T-helper 2 cell treated with Interferon-gamma antibody and Interleukin-4, amounts not matched to agents 100 ng/mL and 5 ng/mL, for 36 hours (primary cell): ENCODE results near the gene MLLT3. TPM values are rescaled to one million over a fixed set of nuclear protein-coding genes. Genes with fewer than 3 reads are reported as not detected.

Source experiments
- intact Hi-C: fragments of 100-400 bp; cut with micrococcal nuclease; formaldehyde crosslinking; loops from one replicate; pipeline ENCODE4 v1.15.1; 2023
- total RNA-seq: library from RNA; stranded (reverse); gene quantifications from 2 replicates; pipeline ENCODE4 v1.2.3, GENCODE V29; 2022

MLLT3 gene
- total RNA-seq, 1 donor from 2014 or later: 36.5 TPM

- intact Hi-C loops: no loop called here
These were observed 223.6 kb downstream of the MLLT3 start for GRCh38 chr9:20398536-20399338.

GRCh38 chr9:20397348-20397747, 225.0 kb downstream of the MLLT3 start:
- intact Hi-C loops: no loop called here

GRCh38 chr9:20396509-20396908, 225.8 kb downstream of the MLLT3 start:
- intact Hi-C loops: no loop called here

- intact Hi-C loops: no loop called here
These were observed 226.6 kb downstream of the MLLT3 start for GRCh38 chr9:20395651-20396050.

GRCh38 chr9:20394969-20395368, 227.3 kb downstream of the MLLT3 start:
- intact Hi-C loops: no loop called here

GRCh38 chr9:20391208-20391607, 231.1 kb downstream of the MLLT3 start:
- intact Hi-C loops: no loop called here

- intact Hi-C loops: no loop called here
These were observed 231.9 kb downstream of the MLLT3 start for GRCh38 chr9:20390400-20390799.

GRCh38 chr9:20387062-20387461, 235.2 kb downstream of the MLLT3 start:
- intact Hi-C loops: no loop called here

- intact Hi-C loops: no loop called here
These were observed 237.7 kb downstream of the MLLT3 start for GRCh38 chr9:20384642-20385041.

- intact Hi-C loops: no loop called here
These were observed 239.7 kb downstream of the MLLT3 start for GRCh38 chr9:20382460-20383071.

DNA sequence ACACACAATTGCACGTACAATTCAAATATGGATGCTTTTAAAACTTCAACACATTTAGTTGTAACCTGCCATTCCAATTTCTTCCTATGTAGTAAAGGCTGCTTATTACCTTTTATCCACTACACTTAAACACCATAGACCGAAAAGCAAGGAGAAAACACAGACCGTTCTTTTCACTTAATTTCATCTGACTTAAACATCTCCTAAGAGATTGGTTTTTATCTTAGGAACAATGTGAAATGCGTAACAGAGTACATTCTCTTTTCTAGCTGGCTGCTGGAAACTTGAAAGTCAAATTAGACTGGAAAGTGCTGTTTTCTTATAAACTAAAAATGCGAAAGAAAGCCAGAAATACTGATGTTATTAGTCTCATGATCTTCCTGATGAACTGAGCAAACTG, 241.8 kb downstream of the MLLT3 start:
- intact Hi-C loops: no loop called here

DNA sequence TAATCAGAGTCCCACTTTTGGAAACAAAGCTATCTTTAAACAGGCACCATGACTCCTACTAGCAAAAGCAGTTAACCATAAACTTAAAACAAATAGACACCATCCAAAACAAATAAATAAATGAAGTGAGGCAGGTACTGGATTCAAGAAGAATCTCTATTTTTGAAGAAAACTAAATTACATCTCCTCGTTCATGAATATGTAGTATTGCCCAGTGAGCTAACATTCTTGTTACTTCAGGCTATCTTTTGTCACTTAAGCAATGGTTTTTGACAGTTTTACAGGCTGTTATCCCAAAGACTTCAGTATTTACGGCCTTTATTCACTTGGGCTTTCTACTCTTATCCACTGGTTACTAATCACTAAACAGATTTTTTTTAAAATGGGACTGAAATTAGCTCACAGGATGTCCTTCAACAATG, 242.5 kb downstream of the MLLT3 start:
- intact Hi-C loops: no loop called here

DNA sequence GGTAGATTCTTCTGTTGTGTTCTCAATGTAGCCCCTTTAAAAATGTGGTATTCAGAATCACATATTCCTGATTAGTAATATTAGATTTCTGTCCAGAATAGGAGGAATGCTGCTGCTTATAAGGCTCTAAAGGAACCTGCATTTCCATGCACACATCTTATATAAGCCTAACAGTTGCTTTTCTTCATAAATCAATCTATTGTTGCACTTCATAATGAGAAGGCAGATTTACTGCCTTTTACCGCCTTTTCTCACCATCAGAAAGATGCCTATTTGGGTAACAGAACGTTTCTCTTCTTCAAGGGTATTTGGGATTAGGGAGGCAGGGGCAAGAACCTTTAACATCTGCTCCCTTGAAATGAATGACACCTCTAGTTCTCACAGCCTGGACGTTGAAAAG, 243.4 kb downstream of the MLLT3 start:
- intact Hi-C loops: no loop called here

- intact Hi-C loops: no loop called here
These were observed 244.5 kb downstream of the MLLT3 start for GRCh38 chr9:20377790-20378189.

DNA sequence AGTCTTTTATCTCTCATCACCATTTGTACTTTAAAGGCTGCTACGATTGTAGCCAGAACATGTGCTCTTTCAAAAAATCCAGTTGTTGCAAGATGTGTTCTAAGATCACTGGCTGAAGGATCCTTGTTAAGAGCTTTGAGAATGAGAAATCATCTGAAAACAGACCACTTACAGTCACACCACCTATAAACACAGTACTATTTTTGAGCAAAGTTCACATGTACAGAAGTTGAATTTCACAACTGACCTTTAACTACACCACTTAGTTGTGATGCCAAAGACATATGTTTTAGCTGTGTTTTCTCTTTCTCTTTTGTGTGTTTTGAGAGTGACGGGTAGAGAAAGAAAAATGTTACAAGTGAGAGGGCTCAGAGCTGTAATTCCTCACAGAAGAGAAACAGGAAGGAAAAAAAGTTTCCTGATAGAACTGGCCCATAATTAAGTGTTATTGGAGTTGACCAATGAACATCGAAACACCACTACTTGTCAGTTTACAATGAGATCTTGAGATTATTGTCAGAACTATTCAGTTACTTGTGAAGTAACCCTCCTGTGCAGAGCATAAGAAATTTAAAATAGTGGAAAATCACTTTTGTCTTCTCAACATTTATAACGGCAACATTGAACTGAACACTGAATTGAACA, 245.4 kb downstream of the MLLT3 start:
- intact Hi-C loops: no loop called here

DNA sequence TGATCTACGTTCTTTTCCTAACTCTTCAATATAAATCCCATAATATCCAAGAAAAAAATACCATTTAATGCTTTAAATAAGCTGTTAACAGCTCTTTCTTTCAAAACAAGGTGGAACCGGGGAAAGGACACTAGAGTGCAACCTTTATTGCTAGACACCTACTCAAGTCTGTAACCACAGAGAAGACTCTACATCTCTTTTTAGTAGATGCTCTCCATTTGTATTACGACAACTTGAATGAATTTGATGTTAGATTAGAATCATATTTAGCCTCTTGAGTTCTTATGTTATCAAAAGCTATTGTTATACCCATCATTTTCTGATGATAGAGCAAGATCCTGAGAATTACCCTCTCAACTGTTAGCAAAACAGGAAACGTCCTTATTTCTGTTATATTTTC, 246.3 kb downstream of the MLLT3 start:
- intact Hi-C loops: no loop called here

DNA sequence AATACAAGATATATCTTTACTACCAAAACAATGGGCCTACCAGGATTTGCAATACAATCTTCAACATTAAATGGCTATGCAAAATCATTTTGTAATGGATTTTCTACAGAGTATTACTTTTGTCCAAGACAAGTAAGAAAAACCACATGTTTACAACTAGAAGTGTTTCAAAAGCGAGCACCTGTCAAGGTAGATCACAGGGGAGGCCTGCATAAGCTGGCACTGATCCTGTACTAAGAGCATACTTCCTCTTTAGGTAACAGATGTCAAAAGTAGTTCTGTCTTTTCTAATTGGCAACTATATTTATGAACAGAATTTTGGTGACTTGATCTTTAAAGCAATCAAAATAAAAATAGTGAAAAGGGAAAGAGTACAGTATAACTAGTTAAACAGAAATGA, 249.0 kb downstream of the MLLT3 start:
- intact Hi-C loops: no loop called here

DNA sequence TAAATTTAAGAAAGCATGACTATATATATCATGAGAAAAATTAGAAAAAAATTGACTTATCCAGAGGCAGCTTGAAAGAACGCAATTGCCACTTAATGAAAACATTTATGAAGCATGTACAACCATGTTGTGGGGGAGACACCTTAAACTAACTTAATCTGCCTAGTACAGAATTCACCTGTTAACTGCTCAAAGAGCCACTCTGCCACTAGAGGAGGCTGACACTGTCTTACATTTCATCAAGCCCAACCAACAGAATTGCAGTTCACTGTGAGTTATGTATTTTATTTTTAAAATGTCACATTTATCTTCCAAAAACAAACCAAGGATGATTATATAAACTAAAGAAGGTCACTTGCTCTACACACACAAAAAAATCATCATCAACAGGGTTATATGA, 252.9 kb downstream of the MLLT3 start:
- intact Hi-C loops: no loop called here

DNA sequence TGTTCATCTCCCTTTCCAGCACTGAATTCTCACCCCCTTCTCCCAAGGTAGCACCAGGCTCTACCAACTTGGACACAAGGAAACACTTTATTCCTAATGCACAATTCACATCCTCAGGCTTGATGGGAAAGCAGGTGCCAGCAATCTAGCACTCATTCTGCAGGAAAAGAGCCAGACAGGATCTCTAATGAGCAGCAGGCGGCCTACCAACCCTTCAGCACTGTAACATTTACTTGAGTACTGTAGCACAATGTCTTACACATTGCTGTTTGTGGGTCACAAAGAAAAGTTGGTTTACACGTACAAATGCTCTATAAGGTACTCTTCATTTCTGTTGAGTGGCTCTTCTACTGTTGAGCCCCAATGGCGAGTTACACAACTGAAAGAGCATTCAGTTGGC, 254.4 kb downstream of the MLLT3 start:
- intact Hi-C loops: no loop called here

DNA sequence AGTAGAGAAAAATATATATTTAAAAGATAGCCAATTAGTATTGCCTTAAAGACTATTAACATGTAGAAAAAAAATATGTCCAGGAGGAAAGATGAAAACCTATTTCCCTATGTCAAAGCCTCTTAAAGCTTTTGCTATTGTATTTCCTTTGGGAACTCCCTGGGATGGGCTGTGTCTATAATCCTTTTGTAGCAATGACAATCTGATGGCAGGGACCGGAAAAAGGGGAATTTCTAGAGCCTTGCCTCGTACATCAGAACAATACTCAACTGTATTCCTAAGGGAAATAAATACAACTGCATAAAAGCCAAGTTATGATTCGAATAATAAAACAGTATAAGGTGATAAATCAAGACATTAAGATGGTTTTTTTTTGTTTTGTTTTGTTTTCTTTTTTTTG, 257.3 kb downstream of the MLLT3 start:
- intact Hi-C loops: no loop called here

- intact Hi-C loops: no loop called here
These were observed 259.1 kb downstream of the MLLT3 start for GRCh38 chr9:20363233-20363632.
